Hepatocyte (in vitro differentiated cells): ENCODE measurements around the gene FBN3.

ENCODE experiments used
- EZH2 ChIP-seq: fragments of 200-600 bp; sonication (generic); IDR thresholded peaks from 2 replicates; pipeline ENCODE4 v1.6.1; 2016; ENCODE audit warnings: antibody characterized with exemption, mild to moderate bottlenecking, borderline replicate concordance
- EZH2phosphoT487 ChIP-seq: fragments of 200-600 bp; sonication (generic); IDR thresholded peaks from one replicate; pipeline ENCODE4 v1.6.1; 2018; ENCODE audit warnings: antibody characterized with exemption, mild to moderate bottlenecking, low read depth, moderate library complexity; ENCODE audit not compliant: unreplicated experiment, severe bottlenecking
- TF ChIP-seq, protein P1 (sequence below): fragments of 200-600 bp; sonication (generic); IDR thresholded peaks from 2 replicates; pipeline ENCODE4 v1.5.1; 2016; ENCODE audit warnings: antibody characterized with exemption, mild to moderate bottlenecking; ENCODE audit not compliant: poor library complexity

DNA sequence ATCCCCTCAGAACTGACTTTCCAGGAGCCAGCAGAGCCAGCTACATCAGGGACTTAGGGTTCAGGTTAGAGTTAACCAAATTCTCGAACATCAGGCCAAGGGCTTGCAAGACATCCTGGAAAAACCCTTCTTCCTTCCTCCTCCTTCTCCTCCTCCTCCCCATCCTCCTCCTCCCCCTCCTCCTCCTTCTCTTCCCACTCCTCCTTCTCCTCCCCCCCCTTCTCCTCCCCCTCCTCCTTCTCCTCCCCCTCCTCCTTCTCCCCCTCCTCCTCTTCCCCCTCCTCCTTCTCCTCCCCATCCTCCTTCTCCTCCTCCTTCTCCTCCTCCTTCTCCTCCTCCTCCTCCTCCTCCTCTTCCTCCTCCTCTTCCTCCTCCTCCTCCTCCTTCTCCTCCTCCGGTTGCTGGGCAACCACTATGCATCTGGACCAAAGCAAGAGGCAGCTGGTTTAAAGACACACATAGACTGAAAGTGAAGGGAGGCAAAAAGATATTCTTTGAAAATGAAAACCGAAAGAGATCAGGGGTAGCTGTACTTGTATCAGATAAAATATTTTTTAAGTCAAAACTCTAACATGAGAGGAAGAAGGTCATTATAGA lies 102.7 kb downstream of the FBN3 start:
- TF ChIP-seq, protein P1, sequence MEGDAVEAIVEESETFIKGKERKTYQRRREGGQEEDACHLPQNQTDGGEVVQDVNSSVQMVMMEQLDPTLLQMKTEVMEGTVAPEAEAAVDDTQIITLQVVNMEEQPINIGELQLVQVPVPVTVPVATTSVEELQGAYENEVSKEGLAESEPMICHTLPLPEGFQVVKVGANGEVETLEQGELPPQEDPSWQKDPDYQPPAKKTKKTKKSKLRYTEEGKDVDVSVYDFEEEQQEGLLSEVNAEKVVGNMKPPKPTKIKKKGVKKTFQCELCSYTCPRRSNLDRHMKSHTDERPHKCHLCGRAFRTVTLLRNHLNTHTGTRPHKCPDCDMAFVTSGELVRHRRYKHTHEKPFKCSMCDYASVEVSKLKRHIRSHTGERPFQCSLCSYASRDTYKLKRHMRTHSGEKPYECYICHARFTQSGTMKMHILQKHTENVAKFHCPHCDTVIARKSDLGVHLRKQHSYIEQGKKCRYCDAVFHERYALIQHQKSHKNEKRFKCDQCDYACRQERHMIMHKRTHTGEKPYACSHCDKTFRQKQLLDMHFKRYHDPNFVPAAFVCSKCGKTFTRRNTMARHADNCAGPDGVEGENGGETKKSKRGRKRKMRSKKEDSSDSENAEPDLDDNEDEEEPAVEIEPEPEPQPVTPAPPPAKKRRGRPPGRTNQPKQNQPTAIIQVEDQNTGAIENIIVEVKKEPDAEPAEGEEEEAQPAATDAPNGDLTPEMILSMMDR = no peak
- TF ChIP-seq EZH2phosphoT487 = no peak
- TF ChIP-seq EZH2 = no peak
